GM12865 (cell line): ENCODE measurements around the gene WDR64.

Source experiments
- DNase-seq: peaks from one replicate; pipeline ENCODE4 v3.0.0; 2010; ENCODE audit warnings: low read depth
- H3K4me3 ChIP-seq: 2 replicates; pipeline ENCODE4 v1.5.1; 2011; ENCODE audit warnings: mild to moderate bottlenecking, low read depth, low read length, control low read depth
- TF ChIP-seq, protein P1 (sequence below): IDR thresholded peaks from 2 replicates; pipeline ENCODE4 v1.5.1; 2011; ENCODE audit warnings: low read length, control low read depth, low read depth, inconsistent platforms; ENCODE audit not compliant: insufficient read depth; ENCODE audit errors: missing control alignments

The WDR64 gene

GRCh38 chr1:241716915-241717656 is 65.0 kb downstream of the WDR64 start:
- no peak for DNase-seq
- no peak overlapping the region for H3K4me3 ChIP-seq
- TF ChIP-seq, protein P1, sequence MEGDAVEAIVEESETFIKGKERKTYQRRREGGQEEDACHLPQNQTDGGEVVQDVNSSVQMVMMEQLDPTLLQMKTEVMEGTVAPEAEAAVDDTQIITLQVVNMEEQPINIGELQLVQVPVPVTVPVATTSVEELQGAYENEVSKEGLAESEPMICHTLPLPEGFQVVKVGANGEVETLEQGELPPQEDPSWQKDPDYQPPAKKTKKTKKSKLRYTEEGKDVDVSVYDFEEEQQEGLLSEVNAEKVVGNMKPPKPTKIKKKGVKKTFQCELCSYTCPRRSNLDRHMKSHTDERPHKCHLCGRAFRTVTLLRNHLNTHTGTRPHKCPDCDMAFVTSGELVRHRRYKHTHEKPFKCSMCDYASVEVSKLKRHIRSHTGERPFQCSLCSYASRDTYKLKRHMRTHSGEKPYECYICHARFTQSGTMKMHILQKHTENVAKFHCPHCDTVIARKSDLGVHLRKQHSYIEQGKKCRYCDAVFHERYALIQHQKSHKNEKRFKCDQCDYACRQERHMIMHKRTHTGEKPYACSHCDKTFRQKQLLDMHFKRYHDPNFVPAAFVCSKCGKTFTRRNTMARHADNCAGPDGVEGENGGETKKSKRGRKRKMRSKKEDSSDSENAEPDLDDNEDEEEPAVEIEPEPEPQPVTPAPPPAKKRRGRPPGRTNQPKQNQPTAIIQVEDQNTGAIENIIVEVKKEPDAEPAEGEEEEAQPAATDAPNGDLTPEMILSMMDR: no peak

GRCh38 chr1:241717975-241718374 is 65.9 kb downstream of the WDR64 start:
- DNase-seq: no peak
- H3K4me3 ChIP-seq: no peak overlapping the region
- TF ChIP-seq, protein P1: no peak

GRCh38 chr1:241721011-241721410 is 68.9 kb downstream of the WDR64 start:
- TF ChIP-seq, protein P1: no peak
- DNase-seq: no peak
- H3K4me3 ChIP-seq: no peak overlapping the region

GRCh38 chr1:241722947-241723346 is 70.9 kb downstream of the WDR64 start:
- TF ChIP-seq, protein P1: no peak
- no peak for DNase-seq
- H3K4me3 ChIP-seq: no peak overlapping the region

DNA sequence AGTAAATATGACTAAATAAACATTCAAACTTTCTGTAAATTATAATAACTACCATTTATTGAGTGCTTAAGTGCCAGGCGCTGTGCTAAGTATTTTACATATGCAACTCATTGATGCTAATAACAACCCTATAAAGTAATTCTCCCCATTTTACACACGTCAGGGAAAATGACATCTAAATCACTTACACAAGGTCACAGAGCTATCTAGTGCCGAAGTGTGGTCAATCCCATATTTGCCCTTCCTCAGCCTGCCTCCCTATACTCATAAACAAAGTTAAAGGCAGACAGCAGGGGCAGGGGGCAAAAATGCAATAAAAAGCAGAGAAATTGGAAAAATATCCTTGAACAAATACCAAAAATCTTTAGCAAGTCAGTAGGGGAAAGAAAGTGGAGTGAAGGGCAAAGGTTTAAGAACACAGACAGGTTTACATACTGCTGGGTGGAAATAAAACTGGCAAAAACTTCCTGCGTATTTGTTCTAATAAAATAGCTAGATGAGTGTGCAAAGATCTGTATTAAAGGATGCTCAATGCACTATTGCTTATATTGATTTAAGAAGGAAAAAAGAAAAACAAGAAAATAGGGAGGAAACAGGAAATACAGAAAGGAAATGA is 72.8 kb downstream of the WDR64 start:
- no peak for DNase-seq
- no peak overlapping the region for H3K4me3 ChIP-seq
- TF ChIP-seq, protein P1: no peak

- DNase-seq: no peak
- no peak overlapping the region for H3K4me3 ChIP-seq
- TF ChIP-seq, protein P1: no peak
Measured at GRCh38 chr1:241730031-241730430, 78.0 kb downstream of the WDR64 start.
